Memory B cell (primary cell): ENCODE results near the gene BRD8.
"Not testable (repeated sequence)": the region's sequence is repeated elsewhere in the genome, so short reads cannot be mapped to it uniquely, and the experiment has no call there.

ENCODE experiments used
- ATAC-seq: fragments of 150-1000 bp; cut with Tn5 transposase; 2 replicates; pipeline ENCODE4 v1.10.0; 2021; ENCODE audit warnings: low read depth, mild to moderate bottlenecking, moderate library complexity
- DNase-seq, 2 donors: peaks; one replicate each; pipeline ENCODE4 v3.0.0; 2022; ENCODE audit warnings: low spot score in 2 of 2
- H3K27ac Mint-ChIP-seq: one replicate; pipeline ENCODE4 v1.8.0; 2022; ENCODE audit warnings: mild to moderate bottlenecking, moderate library complexity, mixed read lengths
- H3K27me3 Mint-ChIP-seq: one replicate; pipeline ENCODE4 v1.8.0; 2022; ENCODE audit warnings: mixed read lengths
- H3K36me3 Mint-ChIP-seq: one replicate; pipeline ENCODE4 v1.8.0; 2022; ENCODE audit warnings: mild to moderate bottlenecking, mixed read lengths
- H3K4me1 Mint-ChIP-seq: one replicate; pipeline ENCODE4 v1.8.0; 2022; ENCODE audit warnings: mixed read lengths
- H3K4me3 Mint-ChIP-seq: one replicate; pipeline ENCODE4 v1.8.0; 2022; ENCODE audit warnings: mild to moderate bottlenecking, moderate library complexity, mixed read lengths
- H3K9me3 Mint-ChIP-seq: one replicate; pipeline ENCODE4 v1.8.0; 2022; ENCODE audit warnings: mixed read lengths

The BRD8 gene, protein sequence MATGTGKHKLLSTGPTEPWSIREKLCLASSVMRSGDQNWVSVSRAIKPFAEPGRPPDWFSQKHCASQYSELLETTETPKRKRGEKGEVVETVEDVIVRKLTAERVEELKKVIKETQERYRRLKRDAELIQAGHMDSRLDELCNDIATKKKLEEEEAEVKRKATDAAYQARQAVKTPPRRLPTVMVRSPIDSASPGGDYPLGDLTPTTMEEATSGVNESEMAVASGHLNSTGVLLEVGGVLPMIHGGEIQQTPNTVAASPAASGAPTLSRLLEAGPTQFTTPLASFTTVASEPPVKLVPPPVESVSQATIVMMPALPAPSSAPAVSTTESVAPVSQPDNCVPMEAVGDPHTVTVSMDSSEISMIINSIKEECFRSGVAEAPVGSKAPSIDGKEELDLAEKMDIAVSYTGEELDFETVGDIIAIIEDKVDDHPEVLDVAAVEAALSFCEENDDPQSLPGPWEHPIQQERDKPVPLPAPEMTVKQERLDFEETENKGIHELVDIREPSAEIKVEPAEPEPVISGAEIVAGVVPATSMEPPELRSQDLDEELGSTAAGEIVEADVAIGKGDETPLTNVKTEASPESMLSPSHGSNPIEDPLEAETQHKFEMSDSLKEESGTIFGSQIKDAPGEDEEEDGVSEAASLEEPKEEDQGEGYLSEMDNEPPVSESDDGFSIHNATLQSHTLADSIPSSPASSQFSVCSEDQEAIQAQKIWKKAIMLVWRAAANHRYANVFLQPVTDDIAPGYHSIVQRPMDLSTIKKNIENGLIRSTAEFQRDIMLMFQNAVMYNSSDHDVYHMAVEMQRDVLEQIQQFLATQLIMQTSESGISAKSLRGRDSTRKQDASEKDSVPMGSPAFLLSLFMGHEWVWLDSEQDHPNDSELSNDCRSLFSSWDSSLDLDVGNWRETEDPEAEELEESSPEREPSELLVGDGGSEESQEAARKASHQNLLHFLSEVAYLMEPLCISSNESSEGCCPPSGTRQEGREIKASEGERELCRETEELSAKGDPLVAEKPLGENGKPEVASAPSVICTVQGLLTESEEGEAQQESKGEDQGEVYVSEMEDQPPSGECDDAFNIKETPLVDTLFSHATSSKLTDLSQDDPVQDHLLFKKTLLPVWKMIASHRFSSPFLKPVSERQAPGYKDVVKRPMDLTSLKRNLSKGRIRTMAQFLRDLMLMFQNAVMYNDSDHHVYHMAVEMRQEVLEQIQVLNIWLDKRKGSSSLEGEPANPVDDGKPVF

GRCh38 chr5:138178516-138179276 lies at the start of gene BRD8, which contains the start of gene KIF20A:
Gene BRD8 (minus strand): TSS chr5:138178630. CDS start chr5:138178614, 16 bp downstream.
Gene KIF20A (plus strand): TSS chr5:138179112. CDS start chr5:138179681, 569 bp downstream.
- ATAC-seq: peak; percentile 85
- H3K27me3 Mint-ChIP-seq: no peaks in the 10 kb centered on the region
- peak; percentile 76 to 84 for DNase-seq
- H3K4me3 Mint-ChIP-seq: no peak within 1 kb of the TSS
- peaks cover 9% of the 10 kb centered on the region for H3K4me1 Mint-ChIP-seq
- H3K36me3 Mint-ChIP-seq: peaks cover 6% of the 10 kb centered on the region
- no peak within 1 kb of the TSS for H3K27ac Mint-ChIP-seq
- H3K9me3 Mint-ChIP-seq: no peaks in the 10 kb centered on the region

DNA sequence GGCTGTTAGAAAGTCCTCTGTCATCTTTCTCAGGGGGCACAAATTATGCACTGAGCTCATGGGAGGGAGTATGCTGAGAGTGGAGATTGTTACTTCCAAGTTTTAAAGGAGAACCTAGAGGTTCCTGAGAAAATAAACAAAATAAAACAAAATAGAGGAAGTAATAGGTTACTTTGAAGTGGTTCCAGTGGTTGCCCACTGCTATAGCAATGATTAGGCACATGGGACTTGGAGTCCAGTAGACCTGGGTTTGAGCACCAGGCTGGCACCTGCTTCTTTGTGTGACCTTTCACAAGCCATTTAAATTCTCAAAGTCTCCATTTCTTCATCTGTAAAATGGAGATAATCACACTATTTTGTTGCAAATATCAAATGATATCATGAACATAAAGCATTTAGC lies 48.5 kb upstream of the BRD8 start:
- Mint-ChIP-seq H3K27me3 (peaks cover 14% of the 10 kb centered on the region), H3K9me3 (peaks cover 3% of the 10 kb centered on the region), H3K27ac (no peak overlapping the region), H3K4me1 (no peaks in the 10 kb centered on the region), H3K4me3 (no peak overlapping the region), H3K36me3 (peaks cover 3% of the 10 kb centered on the region)
- DNase-seq (no peak), ATAC-seq (peak; percentile 68)

GRCh38 chr5:138224712-138225111 lies 46.3 kb upstream of the BRD8 start:
- Mint-ChIP-seq H3K27me3 (peaks cover 13% of the 10 kb centered on the region), H3K27ac (no peak overlapping the region), H3K4me3 (no peak overlapping the region), H3K36me3 (peaks cover 3% of the 10 kb centered on the region), H3K4me1 (no peaks in the 10 kb centered on the region), H3K9me3 (peaks cover 3% of the 10 kb centered on the region)
- ATAC-seq (no peak), DNase-seq (no peak)

DNA sequence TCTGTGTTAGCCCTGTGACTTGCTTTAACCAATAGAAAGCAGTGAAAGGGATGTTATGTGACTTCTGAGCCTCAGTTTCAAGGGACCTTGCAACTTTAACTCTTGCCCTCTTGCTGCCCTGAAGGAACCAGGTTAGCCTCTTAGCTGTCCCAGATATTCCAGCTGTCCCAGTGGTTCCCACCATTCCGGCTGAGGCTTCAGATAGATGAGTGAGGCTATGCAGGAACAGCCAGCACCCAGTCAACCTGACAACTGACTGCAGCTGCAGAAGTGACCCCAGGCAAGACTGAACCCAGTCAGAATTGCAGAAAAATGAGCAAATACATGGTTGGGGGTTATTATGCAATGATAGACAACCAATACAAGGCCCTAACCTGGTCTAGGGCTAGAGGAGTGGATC lies 45.1 kb upstream of the BRD8 start:
- Mint-ChIP-seq H3K9me3 (peaks cover 3% of the 10 kb centered on the region), H3K4me3 (no peak overlapping the region), H3K36me3 (peaks cover 3% of the 10 kb centered on the region), H3K27me3 (peaks cover 13% of the 10 kb centered on the region), H3K27ac (no peak overlapping the region), H3K4me1 (no peaks in the 10 kb centered on the region)
- DNase-seq: no peak
- no peak for ATAC-seq

DNA sequence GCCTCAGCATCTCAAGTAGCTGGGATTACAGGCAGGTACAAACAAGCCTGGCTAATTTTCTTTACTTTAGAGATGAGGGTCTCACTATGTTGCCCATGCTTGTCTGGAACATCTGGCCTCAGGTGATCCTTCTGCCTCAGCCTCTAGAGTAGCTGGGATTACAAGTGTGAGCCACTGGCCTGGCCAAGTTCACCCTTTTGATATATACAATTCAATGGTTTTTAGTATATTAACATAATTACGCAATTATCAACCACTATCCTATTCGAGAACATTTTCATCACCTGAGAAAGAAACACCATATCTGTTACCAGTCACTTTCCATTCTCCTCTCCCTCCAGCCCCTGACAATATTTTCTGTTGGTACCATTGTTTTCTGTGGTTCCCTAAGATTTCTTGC lies 38.4 kb upstream of the BRD8 start:
- Mint-ChIP-seq H3K27me3 (peaks cover 4% of the 10 kb centered on the region), H3K4me3 (no peak overlapping the region), H3K36me3 (no peaks in the 10 kb centered on the region), H3K9me3 (no peaks in the 10 kb centered on the region), H3K4me1 (peaks cover 7% of the 10 kb centered on the region), H3K27ac (no peak overlapping the region)
- DNase-seq (no peak), ATAC-seq (no peak)

DNA sequence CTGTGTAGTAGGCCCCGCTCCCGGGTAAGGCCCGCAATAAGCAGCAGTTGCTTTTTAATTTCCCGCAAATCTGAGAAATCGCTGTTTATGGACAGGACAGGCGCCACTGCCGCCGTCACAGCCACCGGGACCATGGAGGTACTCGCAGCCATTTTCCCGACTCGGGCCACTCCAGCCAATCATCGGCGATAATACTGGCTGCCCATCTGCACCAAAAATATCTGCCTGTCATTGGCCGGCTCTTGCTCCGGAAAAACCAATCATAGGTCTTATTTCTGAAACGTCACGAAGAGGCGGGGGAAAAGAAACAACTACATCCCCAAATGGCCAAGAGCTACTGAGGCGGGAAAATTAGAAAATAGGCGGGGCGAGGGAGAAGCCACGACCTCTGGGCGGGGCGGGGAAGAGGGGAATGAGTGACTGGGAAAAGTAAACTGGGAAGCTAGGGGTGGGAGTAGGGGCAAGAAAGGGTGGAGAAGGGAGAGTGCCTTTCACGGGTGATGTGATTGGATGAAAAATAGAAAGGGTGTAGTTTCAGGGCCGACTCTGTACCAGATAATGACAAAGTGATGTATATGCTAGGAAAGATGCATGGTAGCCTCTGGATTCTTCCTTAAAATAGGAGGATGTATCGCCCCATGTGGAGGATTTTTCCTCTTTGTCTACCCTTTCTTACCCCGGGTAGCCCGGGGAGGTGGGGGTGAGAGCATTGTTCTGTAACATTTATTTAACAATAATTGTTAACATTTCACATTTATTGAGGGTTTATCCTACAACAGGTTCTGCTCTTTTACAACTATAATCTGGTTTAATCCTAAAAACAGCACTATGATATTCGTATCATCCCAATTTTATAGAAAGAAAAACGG lies 35.0 kb upstream of the BRD8 start, which contains the start of gene CDC23:
TSS of gene CDC23 (minus strand) at position 163 of the 869 bp plus-strand sequence. CDS start at position 152, 11 bp downstream.
- Mint-ChIP-seq H3K36me3 (peaks cover 4% of the 10 kb centered on the region), H3K27me3 (no peaks in the 10 kb centered on the region), H3K4me1 (peaks cover 13% of the 10 kb centered on the region), H3K27ac (peak within 1 kb of the TSS; percentile 99), H3K9me3 (peaks cover 1% of the 10 kb centered on the region), H3K4me3 (peak within 1 kb of the TSS; percentile 98)
- ATAC-seq (peak; percentile 97), DNase-seq (peak; percentile 79 to 87)

GRCh38 chr5:138212828-138213160 lies 34.4 kb upstream of the BRD8 start:
- Mint-ChIP-seq H3K36me3 (peaks cover 7% of the 10 kb centered on the region), H3K9me3 (peaks cover 1% of the 10 kb centered on the region), H3K4me3 (peak overlapping the region; percentile 98), H3K27ac (peak overlapping the region; percentile 99), H3K27me3 (no peaks in the 10 kb centered on the region), H3K4me1 (peaks cover 16% of the 10 kb centered on the region)
- ATAC-seq (peak; percentile 12), DNase-seq (no peak)

DNA sequence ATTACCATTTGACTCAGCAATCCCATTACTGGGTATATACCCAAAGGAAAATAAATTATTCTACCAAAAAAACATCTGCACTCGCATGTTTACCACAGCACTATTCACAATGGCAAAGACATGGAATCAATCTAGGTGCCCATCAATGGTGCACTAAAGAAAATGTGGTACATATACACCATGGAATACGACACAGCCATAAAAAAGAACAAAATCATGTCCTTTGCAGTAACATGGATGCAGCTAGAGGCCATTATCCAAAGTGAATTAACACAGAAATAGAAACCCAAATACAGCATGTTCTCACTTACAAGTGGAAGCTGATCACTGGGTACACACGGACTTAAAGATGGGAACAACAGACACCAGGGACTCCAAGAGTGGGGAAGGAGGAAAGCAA lies 32.6 kb upstream of the BRD8 start:
- Mint-ChIP-seq H3K4me1 (peaks cover 16% of the 10 kb centered on the region), H3K4me3 (peak overlapping the region; percentile 18), H3K27me3 (no peaks in the 10 kb centered on the region), H3K27ac (no peak overlapping the region), H3K9me3 (peaks cover 1% of the 10 kb centered on the region), H3K36me3 (peaks cover 7% of the 10 kb centered on the region)
- ATAC-seq (no peak), DNase-seq (no peak)

GRCh38 chr5:138193859-138194258 lies 15.4 kb upstream of the BRD8 start:
- not testable (repeated sequence) for H3K4me3 Mint-ChIP-seq, H3K9me3 Mint-ChIP-seq, H3K27ac Mint-ChIP-seq, DNase-seq, H3K27me3 Mint-ChIP-seq, H3K4me1 Mint-ChIP-seq
- ATAC-seq: peak; percentile 55
- H3K36me3 Mint-ChIP-seq: peaks cover 29% of the 10 kb centered on the region

DNA sequence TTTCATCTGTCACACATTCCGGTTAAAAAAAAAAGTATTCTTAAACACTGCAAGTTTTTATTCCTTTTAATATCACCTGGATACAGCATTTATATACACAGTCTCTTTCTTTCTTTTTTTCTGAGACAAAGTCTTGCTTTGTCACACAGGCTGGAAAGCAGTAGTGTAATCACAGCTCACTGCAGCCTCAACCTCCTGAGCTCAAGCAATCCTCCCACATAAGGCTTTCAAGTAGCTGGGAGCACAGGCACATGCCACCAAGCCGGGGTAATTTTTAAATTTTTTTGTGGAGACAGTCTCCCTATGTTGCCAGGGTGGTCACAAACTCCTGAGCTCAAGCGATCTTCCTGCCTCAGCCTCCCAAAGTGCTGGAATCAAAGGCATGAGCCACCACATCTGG lies 14.4 kb upstream of the BRD8 start:
- Mint-ChIP-seq H3K36me3 (peaks cover 31% of the 10 kb centered on the region), H3K9me3 (peaks cover 2% of the 10 kb centered on the region), H3K4me1 (peaks cover 3% of the 10 kb centered on the region), H3K27ac (no peak overlapping the region), H3K4me3 (no peak overlapping the region), H3K27me3 (no peaks in the 10 kb centered on the region)
- ATAC-seq (no peak), DNase-seq (no peak)

GRCh38 chr5:138188626-138189025 lies 10.2 kb upstream of the BRD8 start:
- H3K4me3 Mint-ChIP-seq: no peak overlapping the region
- no peaks in the 10 kb centered on the region for H3K4me1 Mint-ChIP-seq
- no peaks in the 10 kb centered on the region for H3K27me3 Mint-ChIP-seq
- no peaks in the 10 kb centered on the region for H3K9me3 Mint-ChIP-seq
- DNase-seq (no peak), ATAC-seq (no peak)
- no peak overlapping the region for H3K27ac Mint-ChIP-seq
- H3K36me3 Mint-ChIP-seq: peaks cover 23% of the 10 kb centered on the region

- peak overlapping the region; percentile 3 for H3K27ac Mint-ChIP-seq
- H3K36me3 Mint-ChIP-seq: peaks cover 14% of the 10 kb centered on the region
- no peaks in the 10 kb centered on the region for H3K4me1 Mint-ChIP-seq
- no peaks in the 10 kb centered on the region for H3K9me3 Mint-ChIP-seq
- ATAC-seq (no peak), DNase-seq (no peak)
- no peaks in the 10 kb centered on the region for H3K27me3 Mint-ChIP-seq
- no peak overlapping the region for H3K4me3 Mint-ChIP-seq
These were observed 7.6 kb upstream of the BRD8 start for GRCh38 chr5:138186002-138186447.
